D721Med (cell line): Measurements from ENCODE around the gene EFTUD2.

ENCODE experiments used
- DNase-seq: peaks from one replicate; pipeline ENCODE4 v3.0.0; 2011; ENCODE audit warnings: low spot score; ENCODE audit not compliant: insufficient read length
- FAIRE-seq: peaks from 2 replicates; lab custom pipeline; 2011; peaks lifted over from hg19 to GRCh38; lab: Jason Lieb, UNC
- TF ChIP-seq, protein P1 (sequence below): IDR thresholded peaks from 2 replicates; pipeline ENCODE4 v1.5.1; 2012; ENCODE audit warnings: mild to moderate bottlenecking, control low read depth; ENCODE audit not compliant: insufficient read depth; ENCODE audit errors: missing control alignments

EFTUD2 gene

DNA sequence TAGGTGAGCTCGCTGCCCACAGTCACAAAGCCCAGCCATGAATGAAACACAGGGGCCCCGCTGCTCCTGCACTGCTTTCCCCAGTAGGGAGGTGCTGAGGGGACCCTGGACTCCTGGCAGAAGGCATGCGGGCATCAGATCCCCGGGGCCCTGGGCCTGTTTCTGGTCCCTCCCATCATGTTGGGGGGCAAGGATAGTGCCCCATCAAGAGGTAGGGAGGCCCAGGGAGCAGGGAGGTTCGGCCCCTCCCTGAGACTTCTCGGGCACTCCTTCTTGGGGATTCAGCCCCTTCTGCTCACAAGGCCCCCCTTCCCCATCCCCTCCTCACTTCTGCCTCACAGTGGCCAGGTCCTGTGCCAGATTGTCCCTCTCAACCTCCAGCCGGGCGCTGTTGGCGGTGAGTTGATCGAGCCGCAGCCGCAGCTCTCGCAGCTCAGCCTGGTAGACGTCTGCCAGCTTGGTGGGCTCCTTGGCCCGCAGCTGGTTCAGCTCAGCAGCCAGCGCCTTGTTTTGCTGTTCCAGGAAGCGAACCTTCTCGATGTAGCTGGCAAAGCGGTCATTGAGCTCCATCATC is 15.5 kb upstream of the EFTUD2 start:
- TF ChIP-seq, protein P1, sequence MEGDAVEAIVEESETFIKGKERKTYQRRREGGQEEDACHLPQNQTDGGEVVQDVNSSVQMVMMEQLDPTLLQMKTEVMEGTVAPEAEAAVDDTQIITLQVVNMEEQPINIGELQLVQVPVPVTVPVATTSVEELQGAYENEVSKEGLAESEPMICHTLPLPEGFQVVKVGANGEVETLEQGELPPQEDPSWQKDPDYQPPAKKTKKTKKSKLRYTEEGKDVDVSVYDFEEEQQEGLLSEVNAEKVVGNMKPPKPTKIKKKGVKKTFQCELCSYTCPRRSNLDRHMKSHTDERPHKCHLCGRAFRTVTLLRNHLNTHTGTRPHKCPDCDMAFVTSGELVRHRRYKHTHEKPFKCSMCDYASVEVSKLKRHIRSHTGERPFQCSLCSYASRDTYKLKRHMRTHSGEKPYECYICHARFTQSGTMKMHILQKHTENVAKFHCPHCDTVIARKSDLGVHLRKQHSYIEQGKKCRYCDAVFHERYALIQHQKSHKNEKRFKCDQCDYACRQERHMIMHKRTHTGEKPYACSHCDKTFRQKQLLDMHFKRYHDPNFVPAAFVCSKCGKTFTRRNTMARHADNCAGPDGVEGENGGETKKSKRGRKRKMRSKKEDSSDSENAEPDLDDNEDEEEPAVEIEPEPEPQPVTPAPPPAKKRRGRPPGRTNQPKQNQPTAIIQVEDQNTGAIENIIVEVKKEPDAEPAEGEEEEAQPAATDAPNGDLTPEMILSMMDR, result no peak
- no peak for DNase-seq
- no peak for FAIRE-seq

GRCh38 chr17:44914148-44914547 is 14.9 kb upstream of the EFTUD2 start:
- no peak for FAIRE-seq
- TF ChIP-seq, protein P1, result no peak
- no peak for DNase-seq

DNA sequence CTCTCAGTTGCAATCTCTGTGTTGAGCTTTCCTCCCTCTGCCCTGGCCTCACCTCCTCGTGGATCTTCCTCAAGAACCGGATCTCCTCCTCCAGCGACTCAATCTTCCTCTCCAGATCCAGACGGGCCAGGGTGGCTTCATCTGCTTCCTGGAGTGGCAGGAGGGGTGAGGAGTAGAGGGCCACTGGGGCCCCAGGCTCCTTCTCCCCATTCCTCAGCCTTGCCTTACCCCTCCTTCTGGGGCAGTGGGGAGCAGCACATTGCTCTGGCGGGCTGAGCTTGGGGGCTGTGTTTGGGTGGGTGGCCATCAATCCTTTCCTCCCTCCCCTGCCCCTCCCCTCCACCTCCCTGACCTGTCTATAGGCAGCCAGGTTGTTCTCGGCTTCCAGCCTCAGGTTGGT is 14.4 kb upstream of the EFTUD2 start:
- TF ChIP-seq, protein P1, result no peak
- DNase-seq (no peak), FAIRE-seq (no peak)

GRCh38 chr17:44912763-44913544 is 13.7 kb upstream of the EFTUD2 start:
- no peak for FAIRE-seq
- no peak for DNase-seq
- TF ChIP-seq, protein P1, result no peak

DNA sequence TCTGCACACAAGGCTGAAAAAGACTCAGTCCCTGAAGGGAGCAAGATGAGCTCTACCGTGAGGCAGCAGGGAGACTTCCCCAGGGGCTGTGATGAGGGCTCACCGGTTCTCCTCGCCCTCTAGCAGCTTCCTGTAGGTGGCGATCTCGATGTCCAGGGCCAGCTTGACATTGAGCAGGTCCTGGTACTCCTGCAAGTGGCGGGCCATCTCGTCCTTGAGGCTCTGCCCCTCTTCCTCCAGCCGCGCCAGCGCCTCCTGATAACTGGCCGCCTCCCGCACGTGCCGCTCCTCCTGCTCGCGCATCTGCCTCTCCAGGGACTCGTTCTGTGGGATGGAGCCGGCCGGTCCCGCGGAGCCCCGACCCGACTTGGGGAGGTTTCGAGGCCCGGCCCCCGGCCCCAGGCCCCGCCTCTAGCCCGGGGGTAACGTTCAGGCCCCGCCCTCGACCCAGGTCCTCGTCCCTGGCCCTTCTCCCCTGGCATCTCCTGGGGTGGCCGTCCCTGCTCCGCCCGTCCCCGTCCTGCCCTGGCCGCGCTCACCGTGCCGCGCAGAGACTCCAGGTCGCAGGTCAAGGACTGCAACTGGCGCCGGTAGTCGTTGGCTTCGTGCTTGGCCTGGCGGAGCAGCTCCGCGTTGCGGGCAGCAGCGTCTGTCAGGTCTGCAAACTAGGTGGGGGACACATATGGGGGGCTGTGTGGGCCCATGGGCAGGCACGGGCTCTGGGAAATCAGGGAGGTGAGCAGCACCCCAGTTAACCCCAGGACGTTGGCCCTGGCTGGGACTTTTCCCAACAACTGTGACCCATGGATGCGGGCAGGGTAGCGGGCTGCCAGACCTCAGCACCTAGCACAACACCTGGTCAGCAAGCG is 12.1 kb upstream of the EFTUD2 start:
- FAIRE-seq (no peak), DNase-seq (peak; percentile 55)
- TF ChIP-seq, protein P1, result peak; percentile 42

- DNase-seq, result peak; percentile 11
- FAIRE-seq, result no peak
- TF ChIP-seq, protein P1, result no peak
Observed at GRCh38 chr17:44910231-44911106, 11.2 kb upstream of the EFTUD2 start.
